Measurements from ENCODE around the gene ANKRD10.

DNA sequence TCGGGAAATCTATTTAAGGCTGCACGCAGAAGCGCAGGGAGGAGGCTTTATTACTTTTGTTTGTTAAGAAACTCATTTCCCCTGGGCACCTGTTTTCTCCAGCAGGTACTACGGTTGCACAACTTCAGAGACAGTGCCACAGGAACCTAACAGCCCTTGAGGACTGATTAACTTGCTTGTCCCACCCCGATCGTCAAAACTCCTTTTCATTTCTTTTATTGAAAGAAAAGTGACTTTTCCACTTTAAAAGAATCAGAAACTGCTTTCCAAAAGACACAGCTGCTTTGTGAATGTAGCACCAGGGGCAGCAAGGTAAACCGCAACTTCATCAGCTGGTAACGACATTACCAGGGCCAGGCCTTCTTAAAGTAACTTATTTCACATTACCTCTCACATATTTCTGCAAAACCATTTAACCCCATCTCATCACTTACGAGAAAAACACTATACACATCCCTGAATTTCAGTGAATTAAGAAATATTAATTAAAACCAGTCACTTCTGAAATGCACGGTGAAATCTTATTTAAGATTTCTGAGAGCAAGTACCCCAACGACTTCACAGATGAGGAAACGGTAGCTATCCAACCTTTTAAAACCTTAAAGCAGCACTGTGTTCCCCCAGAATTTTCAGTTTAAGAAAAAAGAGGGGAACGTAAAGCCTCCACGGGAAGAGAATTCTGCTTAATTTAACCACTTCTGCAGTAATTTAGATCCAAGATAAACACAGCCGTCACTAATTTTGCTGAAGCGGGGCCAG lies 1.4 kb downstream of the ANKRD10 start:
- no peak for TF ChIP-seq CEBPB (IDR thresholded peaks at IDR 0.05; ENCODE audit: borderline replicate concordance in 1 of 2, low read depth in 2 of 2, low read length in 2 of 2)
- no peak for TF ChIP-seq ATF2 (IDR thresholded peaks at IDR 0.05; ENCODE audit: low read length)
- TF ChIP-seq, protein P1, sequence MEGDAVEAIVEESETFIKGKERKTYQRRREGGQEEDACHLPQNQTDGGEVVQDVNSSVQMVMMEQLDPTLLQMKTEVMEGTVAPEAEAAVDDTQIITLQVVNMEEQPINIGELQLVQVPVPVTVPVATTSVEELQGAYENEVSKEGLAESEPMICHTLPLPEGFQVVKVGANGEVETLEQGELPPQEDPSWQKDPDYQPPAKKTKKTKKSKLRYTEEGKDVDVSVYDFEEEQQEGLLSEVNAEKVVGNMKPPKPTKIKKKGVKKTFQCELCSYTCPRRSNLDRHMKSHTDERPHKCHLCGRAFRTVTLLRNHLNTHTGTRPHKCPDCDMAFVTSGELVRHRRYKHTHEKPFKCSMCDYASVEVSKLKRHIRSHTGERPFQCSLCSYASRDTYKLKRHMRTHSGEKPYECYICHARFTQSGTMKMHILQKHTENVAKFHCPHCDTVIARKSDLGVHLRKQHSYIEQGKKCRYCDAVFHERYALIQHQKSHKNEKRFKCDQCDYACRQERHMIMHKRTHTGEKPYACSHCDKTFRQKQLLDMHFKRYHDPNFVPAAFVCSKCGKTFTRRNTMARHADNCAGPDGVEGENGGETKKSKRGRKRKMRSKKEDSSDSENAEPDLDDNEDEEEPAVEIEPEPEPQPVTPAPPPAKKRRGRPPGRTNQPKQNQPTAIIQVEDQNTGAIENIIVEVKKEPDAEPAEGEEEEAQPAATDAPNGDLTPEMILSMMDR (IDR thresholded peaks at IDR 0.05 in 2 of 3, conservative IDR thresholded peaks at IDR 0.05 in 1 of 3; ENCODE audit: control insufficient read depth in 2 of 3, extremely low read depth in 1 of 3, insufficient read depth in 1 of 3, low read depth in 3 of 3, low read length in 3 of 3) = no peak
- TF ChIP-seq SP1 (IDR thresholded peaks at IDR 0.05; ENCODE audit: low read depth, low read length) = no peak
- no peak for TF ChIP-seq ESRRA (IDR thresholded peaks at IDR 0.05; ENCODE audit: low read length)
- TF ChIP-seq NR2C2 (IDR thresholded peaks at IDR 0.05; ENCODE audit: borderline replicate concordance, control insufficient read depth, insufficient read length, low read depth) = no peak
- TF ChIP-seq POLR2AphosphoS5 (IDR thresholded peaks at IDR 0.05; ENCODE audit: low read length) = no peak
- no peak for TF ChIP-seq RAD51 (IDR thresholded peaks at IDR 0.05)
- TF ChIP-seq PBX3 (IDR thresholded peaks at IDR 0.05; ENCODE audit: insufficient replicate concordance, low read depth, low read length) = no peak
